ENCODE measurements around the gene RAB36.

RAB36 gene

GRCh38 chr22:23137905-23138561, 7.2 kb upstream of the RAB36 start:
- DNase-seq (ENCODE audit: low read depth in 2 of 2) = no peak

- DNase-seq (ENCODE audit: low read depth in 2 of 2) = no peak
Observed at GRCh38 chr22:23138584-23139435, 6.5 kb upstream of the RAB36 start.

- no peak for DNase-seq (ENCODE audit: low read depth in 2 of 2)
Observed at GRCh38 chr22:23140385-23140784, 4.9 kb upstream of the RAB36 start.

GRCh38 chr22:23142546-23143105, 2.7 kb upstream of the RAB36 start:
- DNase-seq (ENCODE audit: low read depth in 2 of 2) = no peak

- no peak for DNase-seq (ENCODE audit: low read depth in 2 of 2)
Observed at GRCh38 chr22:23143119-23143518, 2.2 kb upstream of the RAB36 start.

- DNase-seq (ENCODE audit: low read depth in 2 of 2) = no peak
Observed at GRCh38 chr22:23144432-23144831, 845 bp upstream of the RAB36 start.

GRCh38 chr22:23145878-23146470, 697 bp downstream of the RAB36 start:
- no peak for DNase-seq (ENCODE audit: low read depth in 2 of 2)

GRCh38 chr22:23146478-23147205, 1.4 kb downstream of the RAB36 start:
- no peak for DNase-seq (ENCODE audit: low read depth in 2 of 2)

- DNase-seq (ENCODE audit: low read depth in 2 of 2) = no peak
Observed at GRCh38 chr22:23147617-23148387, 2.5 kb downstream of the RAB36 start.

GRCh38 chr22:23149743-23150238, 4.5 kb downstream of the RAB36 start:
- DNase-seq (ENCODE audit: low read depth in 2 of 2) = no peak

- no peak for DNase-seq (ENCODE audit: low read depth in 2 of 2)
Observed at GRCh38 chr22:23150762-23151161, 5.5 kb downstream of the RAB36 start.

- DNase-seq (ENCODE audit: low read depth in 2 of 2) = no peak
Observed at GRCh38 chr22:23151827-23152226, 6.5 kb downstream of the RAB36 start.

- no peak for DNase-seq (ENCODE audit: low read depth in 2 of 2)
Observed at GRCh38 chr22:23152238-23153114, 7.2 kb downstream of the RAB36 start.

- no peak for DNase-seq (ENCODE audit: low read depth in 2 of 2)
Observed at GRCh38 chr22:23153994-23154393, 8.7 kb downstream of the RAB36 start.

- DNase-seq (ENCODE audit: low read depth in 2 of 2) = no peak
Observed at GRCh38 chr22:23154461-23154860, 9.2 kb downstream of the RAB36 start.

GRCh38 chr22:23155143-23155542, 9.9 kb downstream of the RAB36 start:
- DNase-seq (ENCODE audit: low read depth in 2 of 2) = no peak

GRCh38 chr22:23155831-23156230, 10.6 kb downstream of the RAB36 start:
- DNase-seq (ENCODE audit: low read depth in 2 of 2) = no peak

GRCh38 chr22:23156286-23156685, 11.0 kb downstream of the RAB36 start:
- no peak for DNase-seq (ENCODE audit: low read depth in 2 of 2)

GRCh38 chr22:23157560-23158515, 12.6 kb downstream of the RAB36 start:
- no peak for DNase-seq (ENCODE audit: low read depth in 2 of 2)
